Measurements from ENCODE around the gene NFIA. TPM values are rescaled to one million over a fixed set of nuclear protein-coding genes. Genes with fewer than 3 reads are reported as not detected.

Gene NFIA
- total and polyA plus RNA-seq, 7 experiments from 2014 or later: 1.0 to 8.6 (median 5.9) TPM

GRCh38 chr1:61097722-61098121, 15.4 kb downstream of the NFIA start:
- Mint-ChIP-seq H3K27ac (no peak overlapping the region), H3K9me3 (no peaks in the 10 kb centered on the region), H3K36me3 (peaks cover 0 to 3% (median 0%) of the 10 kb centered on the region in 5 donors), H3K27me3 (peaks cover 0 to 41% (median 0%) of the 10 kb centered on the region in 5 donors), H3K4me3 (no peak overlapping the region), H3K4me1 (peaks cover 0 to 7% (median 0%) of the 10 kb centered on the region in 7 donors)
- intact Hi-C loops (cut with micrococcal nuclease): no loop called here
- Histone ChIP-seq H3K27ac (ENCODE audit: low read depth, low read length) (no peak overlapping the region), H3K4me1 (ENCODE audit: control insufficient read depth in 2 of 2, insufficient read depth in 2 of 2, low read length in 2 of 2) (no peaks in the 10 kb centered on the region), H3K4me3 (ENCODE audit: low read length) (no peak overlapping the region), H3K36me3 (ENCODE audit: control insufficient read depth in 2 of 3, insufficient read depth in 3 of 3, low read length in 3 of 3) (no peaks in the 10 kb centered on the region), H3K9me3 (ENCODE audit: control insufficient read depth in 2 of 3, low read length in 3 of 3) (no peaks in the 10 kb centered on the region), H3K27me3 (ENCODE audit: control insufficient read depth in 2 of 2, insufficient read depth in 2 of 2, low read length in 2 of 2) (no peaks in the 10 kb centered on the region)
- DNase-seq: no peak
- no peak for ATAC-seq
- ChIA-PET POLR2A (interaction anchor here (1.0 kb wide), 1 partner anchor 21 kb away, joined by 3 read pairs; no protein-coding TSS in a partner anchor), CTCF (no interaction called here)

- H3K27me3 ChIP-seq (ENCODE audit: control insufficient read depth in 2 of 2, insufficient read depth in 2 of 2, low read length in 2 of 2): no peaks in the 10 kb centered on the region
- Mint-ChIP-seq H3K9me3 (no peaks in the 10 kb centered on the region), H3K27ac (no peak overlapping the region), H3K4me3 (no peak overlapping the region), H3K27me3 (peaks cover 0 to 42% (median 0%) of the 10 kb centered on the region in 5 donors), H3K4me1 (peaks cover 0 to 7% (median 0%) of the 10 kb centered on the region in 7 donors), H3K36me3 (peaks cover 0 to 3% (median 0%) of the 10 kb centered on the region in 5 donors)
- no peak for DNase-seq
- ATAC-seq: no peak
- POLR2A ChIA-PET: no interaction called here
- intact Hi-C loops (cut with micrococcal nuclease): no loop called here
- H3K9me3 ChIP-seq (ENCODE audit: control insufficient read depth in 2 of 3, low read length in 3 of 3): no peaks in the 10 kb centered on the region
- H3K36me3 ChIP-seq (ENCODE audit: control insufficient read depth in 2 of 3, insufficient read depth in 3 of 3, low read length in 3 of 3): no peaks in the 10 kb centered on the region
- CTCF ChIA-PET: interaction anchor here (0.7 kb wide), 1 partner anchor 16 kb away, joined by 3 read pairs; no protein-coding TSS in a partner anchor
- no peaks in the 10 kb centered on the region for H3K4me1 ChIP-seq (ENCODE audit: control insufficient read depth in 2 of 2, insufficient read depth in 2 of 2, low read length in 2 of 2)
- no peak overlapping the region for H3K4me3 ChIP-seq (ENCODE audit: low read length)
- no peak overlapping the region for H3K27ac ChIP-seq (ENCODE audit: low read depth, low read length)
Observed at GRCh38 chr1:61098333-61098732, 16.0 kb downstream of the NFIA start.

- POLR2A ChIA-PET: no interaction called here
- CTCF ChIA-PET: interaction anchor here (0.7 kb wide), 1 partner anchor 17 kb away, joined by 3 read pairs; no protein-coding TSS in a partner anchor
- H3K4me3 Mint-ChIP-seq: no peak overlapping the region
- H3K27ac Mint-ChIP-seq: peak overlapping the region in 1 of 9 donors; percentile 7
- H3K4me1 Mint-ChIP-seq: peaks cover 0 to 5% (median 0%) of the 10 kb centered on the region in 7 donors
- H3K27me3 Mint-ChIP-seq: peaks cover 0 to 36% (median 0%) of the 10 kb centered on the region in 5 donors
- H3K36me3 Mint-ChIP-seq: peaks cover 0 to 3% (median 0%) of the 10 kb centered on the region in 5 donors
- no peaks in the 10 kb centered on the region for H3K27me3 ChIP-seq (ENCODE audit: control insufficient read depth in 2 of 2, insufficient read depth in 2 of 2, low read length in 2 of 2)
- H3K4me3 ChIP-seq (ENCODE audit: low read length): no peak overlapping the region
- no peaks in the 10 kb centered on the region for H3K9me3 Mint-ChIP-seq
- no peak overlapping the region for H3K27ac ChIP-seq (ENCODE audit: low read depth, low read length)
- DNase-seq (no peak), ATAC-seq (no peak)
- no peaks in the 10 kb centered on the region for H3K36me3 ChIP-seq (ENCODE audit: control insufficient read depth in 2 of 3, insufficient read depth in 3 of 3, low read length in 3 of 3)
- intact Hi-C loops (cut with micrococcal nuclease): no loop called here
- no peaks in the 10 kb centered on the region for H3K9me3 ChIP-seq (ENCODE audit: control insufficient read depth in 2 of 3, low read length in 3 of 3)
- H3K4me1 ChIP-seq (ENCODE audit: control insufficient read depth in 2 of 2, insufficient read depth in 2 of 2, low read length in 2 of 2): no peaks in the 10 kb centered on the region
Observed at GRCh38 chr1:61098906-61099437, 16.6 kb downstream of the NFIA start.

GRCh38 chr1:61100578-61100977, 18.2 kb downstream of the NFIA start:
- Histone ChIP-seq H3K4me1 (ENCODE audit: control insufficient read depth in 2 of 2, insufficient read depth in 2 of 2, low read length in 2 of 2) (no peaks in the 10 kb centered on the region), H3K4me3 (ENCODE audit: low read length) (no peak overlapping the region), H3K27ac (ENCODE audit: low read depth, low read length) (no peak overlapping the region), H3K36me3 (ENCODE audit: control insufficient read depth in 2 of 3, insufficient read depth in 3 of 3, low read length in 3 of 3) (no peaks in the 10 kb centered on the region), H3K9me3 (ENCODE audit: control insufficient read depth in 2 of 3, low read length in 3 of 3) (no peaks in the 10 kb centered on the region), H3K27me3 (ENCODE audit: control insufficient read depth in 2 of 2, insufficient read depth in 2 of 2, low read length in 2 of 2) (no peaks in the 10 kb centered on the region)
- H3K27ac Mint-ChIP-seq: no peak overlapping the region
- DNase-seq: no peak
- peaks cover 0 to 30% (median 0%) of the 10 kb centered on the region in 5 donors for H3K27me3 Mint-ChIP-seq
- intact Hi-C loops (cut with micrococcal nuclease): no loop called here
- peaks cover 0 to 3% (median 0%) of the 10 kb centered on the region in 5 donors for H3K36me3 Mint-ChIP-seq
- no peaks in the 10 kb centered on the region for H3K9me3 Mint-ChIP-seq
- ChIA-PET CTCF (interaction anchor here (0.6 kb wide), 1 partner anchor 81 kb away, joined by 4 read pairs; no protein-coding TSS in a partner anchor), POLR2A (no interaction called here)
- ATAC-seq: no peak
- H3K4me1 Mint-ChIP-seq: peaks cover 0 to 5% (median 0%) of the 10 kb centered on the region in 7 donors
- H3K4me3 Mint-ChIP-seq: no peak overlapping the region

- Histone ChIP-seq H3K4me1 (ENCODE audit: control insufficient read depth in 2 of 2, insufficient read depth in 2 of 2, low read length in 2 of 2) (no peaks in the 10 kb centered on the region), H3K27ac (ENCODE audit: low read depth, low read length) (no peak overlapping the region), H3K36me3 (ENCODE audit: control insufficient read depth in 2 of 3, insufficient read depth in 3 of 3, low read length in 3 of 3) (no peaks in the 10 kb centered on the region), H3K4me3 (ENCODE audit: low read length) (no peak overlapping the region), H3K9me3 (ENCODE audit: control insufficient read depth in 2 of 3, low read length in 3 of 3) (no peaks in the 10 kb centered on the region), H3K27me3 (ENCODE audit: control insufficient read depth in 2 of 2, insufficient read depth in 2 of 2, low read length in 2 of 2) (no peaks in the 10 kb centered on the region)
- H3K27me3 Mint-ChIP-seq: peaks cover 0 to 33% (median 0%) of the 10 kb centered on the region in 5 donors
- H3K27ac Mint-ChIP-seq: no peak overlapping the region
- intact Hi-C loops (cut with micrococcal nuclease): no loop called here
- ChIA-PET POLR2A (no interaction called here), CTCF (no interaction called here)
- H3K9me3 Mint-ChIP-seq: no peaks in the 10 kb centered on the region
- H3K4me3 Mint-ChIP-seq: no peak overlapping the region
- H3K36me3 Mint-ChIP-seq: peaks cover 0 to 3% (median 0%) of the 10 kb centered on the region in 5 donors
- ATAC-seq: no peak
- H3K4me1 Mint-ChIP-seq: peaks cover 0 to 5% (median 0%) of the 10 kb centered on the region in 7 donors
- DNase-seq: no peak
Observed at GRCh38 chr1:61101536-61101935, 19.2 kb downstream of the NFIA start.

- no peak for DNase-seq
- H3K27me3 ChIP-seq (ENCODE audit: control insufficient read depth in 2 of 2, insufficient read depth in 2 of 2, low read length in 2 of 2): no peaks in the 10 kb centered on the region
- ATAC-seq: no peak
- peaks cover 0 to 1% (median 0%) of the 10 kb centered on the region in 11 donors for H3K9me3 Mint-ChIP-seq
- POLR2A ChIA-PET: no interaction called here
- no peaks in the 10 kb centered on the region for H3K9me3 ChIP-seq (ENCODE audit: control insufficient read depth in 2 of 3, low read length in 3 of 3)
- no peak overlapping the region for H3K4me3 ChIP-seq (ENCODE audit: low read length)
- H3K27ac Mint-ChIP-seq: peak overlapping the region in 1 of 9 donors; percentile 59
- H3K4me3 Mint-ChIP-seq: no peak overlapping the region
- H3K27ac ChIP-seq (ENCODE audit: low read depth, low read length): no peak overlapping the region
- CTCF ChIA-PET: no interaction called here
- H3K4me1 Mint-ChIP-seq: peaks cover 0 to 5% (median 0%) of the 10 kb centered on the region in 7 donors
- no peaks in the 10 kb centered on the region for H3K36me3 ChIP-seq (ENCODE audit: control insufficient read depth in 2 of 3, insufficient read depth in 3 of 3, low read length in 3 of 3)
- no peaks in the 10 kb centered on the region for H3K4me1 ChIP-seq (ENCODE audit: control insufficient read depth in 2 of 2, insufficient read depth in 2 of 2, low read length in 2 of 2)
- H3K36me3 Mint-ChIP-seq: peaks cover 0 to 3% (median 0%) of the 10 kb centered on the region in 5 donors
- peaks cover 0 to 33% (median 0%) of the 10 kb centered on the region in 5 donors for H3K27me3 Mint-ChIP-seq
- intact Hi-C loops (cut with micrococcal nuclease): no loop called here
Observed at GRCh38 chr1:61102041-61102440, 19.7 kb downstream of the NFIA start.

- Histone ChIP-seq H3K27ac (ENCODE audit: low read depth, low read length) (no peak overlapping the region), H3K4me1 (ENCODE audit: control insufficient read depth in 2 of 2, insufficient read depth in 2 of 2, low read length in 2 of 2) (no peaks in the 10 kb centered on the region), H3K4me3 (ENCODE audit: low read length) (no peak overlapping the region), H3K9me3 (ENCODE audit: control insufficient read depth in 2 of 3, low read length in 3 of 3) (no peaks in the 10 kb centered on the region), H3K36me3 (ENCODE audit: control insufficient read depth in 2 of 3, insufficient read depth in 3 of 3, low read length in 3 of 3) (no peaks in the 10 kb centered on the region), H3K27me3 (ENCODE audit: control insufficient read depth in 2 of 2, insufficient read depth in 2 of 2, low read length in 2 of 2) (no peaks in the 10 kb centered on the region)
- intact Hi-C loops (cut with micrococcal nuclease): no loop called here
- no peak overlapping the region for H3K4me3 Mint-ChIP-seq
- POLR2A ChIA-PET: no interaction called here
- H3K27ac Mint-ChIP-seq: peak overlapping the region in 1 of 9 donors; percentile 59
- DNase-seq: no peak
- peaks cover 0 to 3% (median 0%) of the 10 kb centered on the region in 5 donors for H3K36me3 Mint-ChIP-seq
- peaks cover 0 to 1% (median 0%) of the 10 kb centered on the region in 11 donors for H3K9me3 Mint-ChIP-seq
- no peak for ATAC-seq
- H3K4me1 Mint-ChIP-seq: peaks cover 0 to 4% (median 0%) of the 10 kb centered on the region in 7 donors
- H3K27me3 Mint-ChIP-seq: peaks cover 0 to 28% (median 0%) of the 10 kb centered on the region in 5 donors
- CTCF ChIA-PET: no interaction called here
Observed at GRCh38 chr1:61102621-61103020, 20.3 kb downstream of the NFIA start.

Measured in naive thymus-derived CD4-positive, alpha-beta T cell (primary cell).